GM18873 (cell line): ENCODE measurements around the gene FUS.
"Not testable (repeated sequence)": the region's sequence is repeated elsewhere in the genome, so short reads cannot be mapped to it uniquely, and the experiment has no call there.

Experiments used
- ATAC-seq: cut with Tn5 transposase; IDR thresholded peaks from one replicate; pipeline ENCODE4 v1.9.1; 2021; ENCODE audit warnings: mild to moderate bottlenecking, moderate library complexity, moderate number of reproducible peaks; ENCODE audit not compliant: unreplicated experiment, low FRiP score

FUS gene

DNA sequence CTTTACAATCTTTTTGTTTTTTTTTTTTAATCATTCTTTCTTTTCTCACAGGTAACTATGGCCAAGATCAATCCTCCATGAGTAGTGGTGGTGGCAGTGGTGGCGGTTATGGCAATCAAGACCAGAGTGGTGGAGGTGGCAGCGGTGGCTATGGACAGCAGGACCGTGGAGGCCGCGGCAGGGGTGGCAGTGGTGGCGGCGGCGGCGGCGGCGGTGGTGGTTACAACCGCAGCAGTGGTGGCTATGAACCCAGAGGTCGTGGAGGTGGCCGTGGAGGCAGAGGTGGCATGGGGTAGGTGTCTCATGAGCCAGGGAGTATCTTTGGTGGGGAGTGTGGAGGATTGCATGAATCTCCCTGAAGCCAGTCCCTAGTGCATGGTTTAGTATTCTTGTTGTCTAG, 4.9 kb downstream of the FUS start:
- ATAC-seq, result no peak

DNA sequence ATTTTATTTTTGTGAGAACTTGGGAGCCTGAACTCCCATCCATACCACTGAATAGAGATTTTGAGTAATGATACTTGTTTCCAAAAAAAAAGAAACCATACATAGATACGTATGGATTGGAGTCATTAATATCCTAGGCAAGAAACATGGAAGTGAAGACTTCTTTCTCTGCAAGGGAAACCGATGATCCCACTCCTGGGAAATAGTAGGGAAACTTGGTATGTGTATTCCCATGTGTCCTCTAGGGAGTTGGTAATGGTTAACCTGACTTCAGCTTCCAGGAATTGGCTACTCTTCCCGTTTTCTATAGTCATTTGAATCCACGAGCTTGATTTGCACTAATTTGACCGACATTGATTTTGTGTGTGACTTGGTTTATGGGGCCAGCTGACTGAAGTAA, 5.4 kb downstream of the FUS start:
- ATAC-seq, result no peak

DNA sequence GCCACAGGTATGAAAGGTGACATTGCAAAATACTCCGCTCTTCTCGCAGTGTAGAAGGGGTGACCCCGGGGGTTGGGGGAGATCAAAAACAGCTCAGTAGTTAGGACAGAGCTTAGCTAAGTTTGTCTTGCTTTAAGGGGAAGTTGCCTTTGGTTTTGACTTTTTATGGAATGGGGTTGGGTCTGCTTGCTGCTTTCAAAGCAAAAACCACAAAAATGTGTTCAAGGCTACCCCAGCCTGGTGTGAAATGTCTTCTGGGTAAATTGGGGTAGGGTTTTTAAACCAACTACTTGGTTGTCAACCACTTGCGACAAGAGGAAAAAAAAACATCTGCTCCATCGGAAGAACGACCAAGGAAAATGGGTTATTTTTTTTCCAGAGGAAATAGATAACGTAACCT, 6.2 kb downstream of the FUS start:
- no peak for ATAC-seq

DNA sequence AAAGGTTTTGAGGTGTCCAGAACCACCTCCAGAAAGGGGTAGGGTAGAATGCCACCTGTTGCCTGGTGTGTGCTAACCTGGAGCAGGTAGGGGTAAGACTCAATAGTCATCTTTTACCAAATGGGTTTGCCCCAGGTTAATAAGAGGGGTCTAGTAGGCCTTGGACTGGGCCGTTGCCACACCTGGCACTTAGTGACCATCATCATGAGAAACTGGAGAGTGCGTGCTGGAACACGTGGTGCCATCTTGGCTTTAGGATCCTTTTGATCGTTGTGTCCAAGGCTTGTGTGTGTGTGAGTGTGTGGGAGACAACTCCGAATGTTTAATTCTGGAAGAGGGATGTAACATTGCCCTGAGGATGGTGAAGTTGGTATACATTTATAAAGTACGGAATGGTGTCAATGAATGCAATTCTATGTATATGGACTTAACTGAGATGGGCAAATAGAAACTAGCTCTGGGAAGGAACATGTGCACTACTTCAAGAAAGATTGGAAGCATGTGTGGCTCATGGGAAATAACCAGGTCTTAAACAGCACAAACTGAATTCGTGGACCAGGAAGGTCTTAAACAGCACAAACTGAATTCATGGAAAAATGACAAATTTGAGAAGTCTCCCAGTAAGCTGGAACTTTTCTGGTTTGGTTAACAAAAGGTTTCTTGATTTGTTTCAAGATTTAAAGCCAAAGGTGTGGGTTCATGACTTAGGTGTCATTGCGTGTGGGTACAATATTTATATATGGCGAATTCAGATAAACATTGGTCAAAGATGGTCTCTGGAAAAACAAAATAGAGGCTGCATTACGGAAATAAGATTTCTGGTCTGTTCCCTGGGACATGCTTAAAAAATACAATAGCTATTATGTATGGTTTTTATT, 7.2 kb downstream of the FUS start:
- ATAC-seq, result no peak

DNA sequence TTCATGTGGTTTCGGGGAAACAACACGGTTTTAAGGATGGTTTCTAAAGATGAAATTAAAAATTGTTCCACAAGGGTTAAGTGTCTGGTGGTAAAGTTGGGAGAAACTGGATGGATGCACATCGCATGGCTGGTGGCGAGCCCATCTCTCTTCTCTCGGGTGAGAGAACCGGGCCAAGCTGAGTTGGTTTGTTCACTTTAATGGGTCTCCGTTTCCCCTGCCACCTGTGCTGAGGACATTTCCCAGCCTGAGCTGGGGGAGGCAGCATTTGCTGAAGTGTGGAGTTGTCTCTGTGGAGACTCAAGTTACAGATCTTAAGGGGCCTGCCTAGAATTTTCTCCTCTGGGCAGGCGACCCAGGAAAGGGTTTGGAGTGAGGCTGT, 7.9 kb downstream of the FUS start:
- ATAC-seq, result no peak

DNA sequence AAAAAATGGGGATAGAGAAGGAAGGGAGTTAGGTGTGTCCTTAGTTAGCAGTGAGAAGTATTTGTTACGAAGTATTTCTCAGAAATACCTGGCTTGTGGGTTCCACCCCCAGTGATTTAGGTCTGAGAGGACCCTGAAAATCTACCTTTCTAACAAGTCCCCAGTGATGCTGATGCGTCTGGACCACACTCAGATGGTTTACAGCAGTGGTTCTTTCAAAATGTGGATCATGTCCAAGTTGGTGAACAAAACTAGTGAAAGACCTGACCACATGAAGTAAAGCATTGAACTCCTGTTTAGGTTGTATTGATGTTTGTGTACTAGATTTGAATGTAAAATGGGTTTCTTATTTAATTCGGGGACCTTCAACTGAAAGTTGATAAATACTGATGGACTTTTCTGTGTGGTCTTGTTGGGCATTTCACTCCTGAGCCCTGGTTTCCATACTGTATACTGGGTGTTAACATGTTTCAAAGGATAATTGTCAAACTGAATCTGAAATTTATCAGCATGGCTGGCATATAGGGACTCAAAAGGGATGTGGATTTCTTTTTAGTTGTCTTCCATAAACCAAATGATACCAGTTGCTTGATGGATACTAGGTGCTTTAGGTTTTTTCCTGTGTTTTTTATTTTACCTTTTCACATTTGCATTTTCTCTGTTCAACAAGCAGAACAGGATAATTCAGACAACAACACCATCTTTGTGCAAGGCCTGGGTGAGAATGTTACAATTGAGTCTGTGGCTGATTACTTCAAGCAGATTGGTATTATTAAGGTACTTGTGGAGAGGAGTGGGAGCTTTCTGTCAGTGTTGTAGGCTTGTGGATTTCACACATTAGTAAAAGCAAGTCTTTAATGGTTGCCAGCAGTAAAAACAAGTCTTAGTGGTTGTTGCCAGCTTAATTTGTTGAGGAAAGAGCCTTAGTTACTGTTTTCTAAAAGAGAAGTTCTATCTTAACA, 8.8 kb downstream of the FUS start:
- no peak for ATAC-seq

DNA sequence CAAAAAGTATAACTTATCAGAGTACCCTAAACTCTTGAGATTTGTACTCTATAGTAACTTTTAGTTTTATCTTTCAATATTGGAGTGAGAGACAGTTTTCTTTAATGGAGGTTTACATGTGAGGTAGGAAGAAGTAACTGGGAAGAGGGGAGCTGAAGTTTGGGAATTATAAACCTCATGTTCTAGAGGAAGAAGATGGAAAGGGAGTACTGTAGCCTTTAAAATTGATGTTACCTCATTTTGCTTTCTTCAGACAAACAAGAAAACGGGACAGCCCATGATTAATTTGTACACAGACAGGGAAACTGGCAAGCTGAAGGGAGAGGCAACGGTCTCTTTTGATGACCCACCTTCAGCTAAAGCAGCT, 9.5 kb downstream of the FUS start:
- no peak for ATAC-seq

DNA sequence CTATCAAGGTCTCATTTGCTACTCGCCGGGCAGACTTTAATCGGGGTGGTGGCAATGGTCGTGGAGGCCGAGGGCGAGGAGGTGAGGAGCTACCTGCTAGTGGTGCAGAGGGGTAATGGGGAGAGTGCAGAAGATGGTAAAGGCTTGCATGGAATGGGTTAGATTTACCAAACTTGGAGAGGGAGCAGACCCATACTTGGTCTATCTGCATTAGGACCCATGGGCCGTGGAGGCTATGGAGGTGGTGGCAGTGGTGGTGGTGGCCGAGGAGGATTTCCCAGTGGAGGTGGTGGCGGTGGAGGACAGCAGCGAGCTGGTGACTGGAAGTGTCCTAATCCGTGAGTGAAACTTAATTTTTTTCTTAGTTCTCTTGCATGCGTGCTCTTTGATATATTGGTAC, 10.1 kb downstream of the FUS start:
- ATAC-seq, result no peak

DNA sequence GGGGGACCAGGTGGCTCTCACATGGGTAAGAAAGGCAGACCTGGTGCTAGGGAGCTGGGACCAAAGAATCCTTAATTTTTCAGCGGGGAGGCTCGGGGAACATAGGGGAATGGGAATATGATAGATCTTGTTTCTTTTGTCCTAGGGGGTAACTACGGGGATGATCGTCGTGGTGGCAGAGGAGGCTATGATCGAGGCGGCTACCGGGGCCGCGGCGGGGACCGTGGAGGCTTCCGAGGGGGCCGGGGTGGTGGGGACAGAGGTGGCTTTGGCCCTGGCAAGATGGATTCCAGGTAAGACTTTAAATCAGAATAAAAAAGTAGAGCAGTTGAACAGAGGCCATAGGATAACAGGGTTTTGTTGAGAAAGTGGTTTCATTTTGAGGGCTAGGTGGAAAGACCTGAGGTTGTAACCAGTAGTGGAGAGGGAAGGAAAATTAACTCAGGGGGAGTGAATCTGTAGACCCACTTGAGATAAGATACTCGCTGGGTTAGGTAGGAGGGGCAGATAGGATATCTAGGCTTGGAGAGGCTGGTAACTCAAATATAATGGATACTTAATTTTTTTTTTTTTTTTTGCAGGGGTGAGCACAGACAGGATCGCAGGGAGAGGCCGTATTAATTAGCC, 11.0 kb downstream of the FUS start:
- no peak for ATAC-seq

DNA sequence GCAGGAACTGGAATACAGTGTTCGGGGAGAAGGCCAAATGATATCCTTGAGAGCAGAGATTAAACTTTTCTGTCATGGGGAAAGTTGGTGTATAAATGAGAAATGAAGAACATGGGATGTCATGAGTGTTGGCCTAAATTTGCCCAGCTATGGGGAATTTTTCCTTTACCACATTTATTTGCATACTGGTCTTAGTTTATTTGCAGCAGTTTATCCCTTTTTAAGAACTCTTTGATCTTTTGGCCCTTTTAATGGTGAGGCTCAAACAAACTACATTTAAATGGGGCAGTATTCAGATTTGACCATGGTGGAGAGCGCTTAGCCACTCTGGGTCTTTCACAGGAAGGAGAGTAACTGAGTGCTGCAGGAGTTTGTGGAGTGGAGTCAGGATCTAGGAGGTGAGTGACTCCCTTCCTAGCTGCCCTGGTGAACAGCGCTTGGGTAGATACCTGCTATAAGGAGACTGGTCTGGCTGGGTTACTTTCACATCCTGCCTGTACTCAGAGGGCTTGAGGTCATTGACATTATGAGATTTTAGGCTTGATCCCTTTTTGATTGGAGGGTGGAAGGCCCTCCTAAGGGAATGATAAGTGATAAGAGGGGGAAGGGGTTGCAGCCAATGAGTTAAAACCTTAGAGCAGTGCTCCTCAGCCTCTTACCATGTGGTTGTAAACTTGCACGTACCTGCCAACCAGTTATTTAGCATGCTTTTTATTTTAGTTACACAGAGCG, 11.9 kb downstream of the FUS start:
- ATAC-seq, result no peak

DNA sequence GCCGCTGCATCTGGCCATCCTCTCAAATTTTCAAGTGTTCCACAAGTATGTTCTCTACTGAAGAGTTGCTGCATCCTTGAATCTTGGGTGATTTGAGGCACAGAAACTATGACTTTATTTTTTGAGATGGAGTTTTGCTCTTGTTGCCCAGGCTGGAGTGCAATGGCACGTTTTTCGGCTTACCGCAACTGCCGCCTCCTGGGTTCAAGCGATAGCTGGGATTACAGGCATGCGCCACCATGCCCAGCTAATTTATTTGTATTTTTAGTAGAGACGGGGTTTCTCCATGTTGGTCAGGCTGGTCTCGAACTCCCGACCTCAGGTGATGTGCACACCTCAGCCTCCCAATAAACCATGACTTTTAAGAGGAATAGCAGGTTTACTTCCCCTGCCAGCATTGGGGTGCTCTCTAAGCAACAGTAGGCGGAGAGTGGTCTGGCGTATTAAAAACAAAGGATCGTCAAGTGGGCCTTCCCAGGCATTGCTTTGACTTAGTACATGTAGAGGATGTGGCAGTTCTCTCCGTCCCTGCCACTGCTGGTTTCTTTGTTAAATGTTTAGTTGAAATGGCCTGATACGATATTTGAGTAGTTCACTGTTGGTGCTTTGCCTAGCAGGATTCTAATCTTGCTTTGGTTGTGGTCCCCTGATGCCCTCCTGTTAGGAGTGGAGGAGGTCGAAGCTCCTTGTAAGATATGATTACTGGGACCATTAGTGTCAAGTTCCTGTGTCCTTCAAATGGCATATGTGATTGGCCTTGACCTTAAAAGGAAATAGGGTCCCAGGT, 13.1 kb downstream of the FUS start:
- ATAC-seq, result no peak

DNA sequence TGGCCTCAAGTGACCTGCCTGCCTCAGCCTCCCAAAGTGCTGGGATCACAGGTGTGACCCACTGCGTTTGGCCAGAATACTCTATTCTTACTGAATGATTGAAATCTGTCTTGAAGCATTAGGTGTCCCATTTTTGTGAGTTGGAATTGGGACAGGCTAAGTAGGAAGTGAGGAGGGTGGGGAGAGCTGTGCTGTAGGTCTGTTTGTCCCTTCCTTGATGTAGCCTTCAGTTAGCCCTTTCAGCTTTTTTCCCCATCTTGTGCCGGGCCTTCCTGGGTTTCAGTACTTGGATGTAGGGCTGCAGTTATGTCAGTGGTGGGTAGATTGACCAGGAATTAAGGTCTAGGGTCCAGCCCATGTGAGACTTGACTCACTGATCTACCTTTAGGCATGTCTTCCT, 13.9 kb downstream of the FUS start:
- ATAC-seq, result no peak

DNA sequence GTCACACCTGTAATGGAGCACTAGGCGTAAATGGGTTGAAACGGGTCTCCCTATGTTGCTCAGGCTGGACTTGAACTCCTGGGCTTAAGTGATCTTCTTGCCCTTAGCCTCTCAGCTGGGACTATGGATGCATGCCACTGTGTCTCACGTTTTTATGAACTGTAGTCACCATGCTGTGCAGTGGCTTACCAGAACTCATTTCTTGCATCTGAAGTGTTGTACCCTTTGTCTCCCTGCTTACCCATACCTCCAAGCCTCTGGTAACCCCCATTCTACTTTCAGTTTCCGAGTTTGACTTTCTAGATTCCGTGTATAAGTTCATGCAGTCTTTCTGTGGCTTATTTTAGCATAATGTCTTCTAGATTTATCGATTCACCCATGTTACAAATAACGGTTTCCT, 15.0 kb downstream of the FUS start:
- no peak for ATAC-seq

DNA sequence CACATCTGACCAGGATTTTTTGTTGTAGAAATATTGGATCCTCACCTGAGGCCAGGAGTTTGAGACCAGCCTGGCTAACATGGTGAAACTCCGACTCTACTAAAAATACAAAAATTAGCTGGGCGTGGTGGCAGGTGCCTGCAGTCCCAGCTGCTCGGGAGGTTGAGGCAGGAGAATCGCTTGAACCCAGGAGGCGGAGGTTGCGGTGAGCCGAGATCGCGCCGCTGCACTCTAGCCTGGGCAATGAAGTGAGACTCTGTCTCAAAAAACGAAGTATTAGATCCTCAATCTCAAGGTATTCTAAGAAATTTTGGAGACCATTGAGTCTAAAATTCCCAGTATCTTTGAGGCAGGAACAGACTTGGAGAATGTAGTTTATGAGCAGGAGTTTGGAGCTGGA, 15.9 kb downstream of the FUS start:
- not testable (repeated sequence) for ATAC-seq

DNA sequence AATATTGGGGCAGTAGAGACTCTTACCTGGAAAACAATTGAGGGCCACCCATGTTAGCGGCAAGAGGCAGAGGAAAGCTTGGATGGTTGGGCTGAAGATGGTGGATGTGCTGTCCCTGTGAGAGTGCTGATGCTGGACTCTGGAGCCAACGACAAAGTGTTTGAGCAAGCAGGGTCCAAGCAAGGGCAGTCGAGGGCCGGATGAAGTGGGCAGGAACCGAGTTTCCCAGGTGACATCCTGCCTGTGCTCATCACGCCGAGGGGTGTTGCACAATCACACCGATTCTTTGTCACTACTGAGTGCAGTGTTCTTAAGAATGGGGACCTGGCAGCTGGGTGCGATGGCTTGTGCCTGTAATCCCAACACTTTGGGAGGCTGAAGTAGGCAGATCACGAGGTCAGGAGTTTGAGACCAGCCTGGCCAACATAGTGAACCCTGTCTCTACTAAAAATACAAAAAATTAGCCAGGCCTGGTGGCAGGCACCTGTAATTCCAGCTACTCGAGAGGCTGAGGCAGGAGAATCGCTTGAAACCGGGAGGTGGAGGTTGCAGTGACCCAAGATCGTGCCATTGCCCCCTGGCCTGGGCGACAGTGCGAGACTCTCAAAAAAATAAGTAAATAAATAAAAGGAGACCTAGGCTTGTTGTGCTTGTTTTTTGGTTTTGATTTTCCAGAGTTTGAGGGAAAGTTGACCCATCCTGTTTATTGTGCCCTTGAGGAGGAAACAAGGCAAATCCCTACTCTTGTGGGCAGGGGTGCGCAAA, 16.6 kb downstream of the FUS start:
- no peak for ATAC-seq

DNA sequence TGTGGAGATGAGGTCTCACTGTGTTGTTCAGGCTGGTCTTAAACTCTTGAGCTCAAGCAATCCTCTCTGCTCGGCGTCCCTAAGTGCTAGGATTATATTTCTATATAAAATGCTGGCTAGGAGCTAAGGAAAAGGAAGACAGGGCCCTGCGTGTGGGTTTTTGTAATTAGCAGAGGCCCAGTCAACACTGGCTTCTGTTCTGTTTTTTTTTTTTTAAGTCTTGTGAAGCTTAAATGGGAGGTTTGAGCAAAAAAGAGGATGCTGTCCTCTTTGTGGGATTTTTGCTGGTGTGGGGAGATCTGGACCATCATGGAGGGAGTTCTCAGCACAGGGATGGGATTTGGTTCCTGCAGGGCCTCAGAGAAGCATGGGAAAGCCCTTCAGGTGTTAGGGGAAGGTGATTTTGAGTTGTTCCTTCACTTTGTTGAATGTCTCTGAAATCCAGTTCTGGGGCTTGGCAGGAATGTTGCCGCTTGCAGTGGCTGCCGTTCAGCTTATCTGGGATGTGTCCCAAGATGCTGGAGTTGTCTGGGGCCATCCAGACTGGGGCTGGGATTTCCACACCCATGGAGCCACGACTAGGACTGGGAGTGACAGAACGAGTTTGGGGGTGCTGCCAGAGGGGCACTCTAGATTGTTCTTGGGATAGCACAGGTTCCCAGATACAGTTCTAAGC, 18.4 kb downstream of the FUS start:
- ATAC-seq, result no peak

DNA sequence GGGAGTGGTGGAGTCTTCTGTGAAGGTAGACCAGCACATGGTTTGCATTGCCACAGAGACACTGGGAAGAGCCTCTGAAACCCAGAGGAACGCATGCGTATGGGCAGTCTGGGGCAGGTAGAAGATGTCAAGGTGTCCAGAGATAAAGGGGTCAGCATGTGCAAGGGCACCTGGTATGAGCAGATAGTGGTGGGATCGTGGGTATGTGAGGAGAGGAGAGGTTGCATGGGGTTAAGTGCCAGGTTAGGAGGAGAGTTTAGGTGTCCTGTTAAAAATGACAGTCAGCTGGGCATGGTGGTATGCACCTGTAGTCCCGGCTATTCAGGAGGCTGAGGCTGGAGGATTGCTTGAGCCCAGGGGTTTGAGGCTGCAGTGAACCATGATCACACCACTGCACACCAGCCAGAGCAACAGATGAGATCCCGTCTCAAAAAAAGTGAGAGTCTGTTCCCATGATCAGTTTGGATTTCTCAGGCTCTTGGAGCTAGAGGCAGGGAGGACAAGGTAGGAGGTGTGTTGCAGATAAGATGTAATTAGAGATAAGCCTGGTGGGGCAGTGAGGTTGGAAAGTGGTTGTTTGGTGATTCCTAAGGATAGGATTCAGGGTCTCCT, 19.6 kb downstream of the FUS start:
- ATAC-seq, result no peak

DNA sequence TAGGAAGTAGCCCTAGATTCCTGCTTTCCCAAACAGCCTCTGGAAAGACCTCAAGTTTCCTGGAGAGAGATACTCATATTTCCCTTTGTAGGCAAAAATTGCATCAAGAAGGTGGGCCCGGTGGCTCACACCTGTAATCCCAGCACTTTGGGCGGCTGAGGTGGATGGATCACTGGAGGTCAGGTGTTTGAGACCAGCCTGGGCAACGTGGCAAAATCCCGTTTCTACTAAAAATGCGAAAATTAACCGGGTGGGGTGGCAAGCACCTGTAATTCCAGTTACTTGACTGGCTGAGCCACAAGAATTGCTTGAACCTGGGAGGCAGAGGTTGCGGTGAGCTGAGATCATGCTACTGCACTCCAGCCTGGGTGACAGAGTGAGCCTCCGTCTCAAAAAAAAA, 20.2 kb downstream of the FUS start:
- not testable (repeated sequence) for ATAC-seq
